Raji (cell line): ENCODE measurements around the gene NOG.

Source experiments
- POLR2A ChIP-seq: IDR thresholded peaks from 2 replicates; pipeline ENCODE4 v1.6.1; 2011; ENCODE audit warnings: low read depth, low read length, control low read depth; ENCODE audit not compliant: insufficient read depth

Gene NOG

DNA sequence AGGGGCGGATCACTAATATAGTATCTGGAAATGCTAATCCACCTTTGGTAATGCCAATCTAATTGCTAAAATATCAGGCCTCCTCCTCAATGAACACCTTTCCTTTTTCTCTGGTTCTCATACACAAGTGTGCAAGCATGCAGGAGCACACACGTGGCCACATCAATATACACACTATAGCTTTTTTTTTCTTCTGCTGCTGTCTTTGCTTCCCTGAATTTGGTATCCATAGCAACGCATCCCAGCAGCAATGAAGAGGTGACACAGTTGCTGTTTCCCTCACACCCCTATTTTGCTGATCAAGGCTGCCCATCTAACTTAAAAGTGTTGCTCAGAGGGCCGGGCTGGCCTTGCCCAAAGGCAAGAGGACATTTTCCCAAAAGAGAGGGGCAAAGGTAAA, 15.4 kb downstream of the NOG start:
- TF ChIP-seq POLR2A: no peak

DNA sequence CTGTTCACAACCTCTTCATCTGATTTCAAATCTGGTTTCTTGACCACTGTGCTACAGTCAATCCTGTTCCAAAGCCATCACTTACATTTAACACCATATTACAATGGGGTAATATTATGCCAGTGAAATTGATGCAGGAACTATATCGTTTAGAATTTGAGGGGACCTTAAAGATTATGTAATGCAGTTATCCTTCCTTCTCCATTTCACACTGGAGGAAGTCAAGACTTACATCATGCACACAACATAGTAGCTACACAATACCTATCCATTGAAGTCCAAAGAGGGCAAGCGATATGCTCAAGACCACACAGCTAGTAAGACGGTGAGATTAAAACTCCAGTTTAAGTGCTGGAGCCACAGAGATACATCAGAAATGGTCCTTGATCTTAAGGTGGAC, 16.8 kb downstream of the NOG start:
- TF ChIP-seq POLR2A: no peak

DNA sequence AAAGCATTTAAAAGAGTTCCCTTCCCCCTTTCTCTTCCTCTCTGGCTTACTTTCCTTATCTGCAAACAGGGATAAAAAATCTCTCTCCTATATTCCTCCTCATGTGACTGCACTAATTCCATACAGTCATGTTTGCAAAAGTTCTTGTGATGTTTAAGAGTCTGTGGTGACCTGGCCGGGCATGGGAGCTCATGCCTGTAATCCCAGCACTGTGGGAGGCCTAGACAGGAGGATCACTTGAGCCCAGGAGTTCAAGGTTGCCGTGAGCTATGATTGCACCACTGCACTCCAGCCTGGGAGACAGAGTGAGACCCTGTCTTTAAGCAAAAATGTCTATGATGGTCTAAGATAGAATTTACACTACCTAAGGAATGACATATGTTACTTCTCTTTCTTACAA, 19.6 kb downstream of the NOG start:
- TF ChIP-seq POLR2A: no peak

DNA sequence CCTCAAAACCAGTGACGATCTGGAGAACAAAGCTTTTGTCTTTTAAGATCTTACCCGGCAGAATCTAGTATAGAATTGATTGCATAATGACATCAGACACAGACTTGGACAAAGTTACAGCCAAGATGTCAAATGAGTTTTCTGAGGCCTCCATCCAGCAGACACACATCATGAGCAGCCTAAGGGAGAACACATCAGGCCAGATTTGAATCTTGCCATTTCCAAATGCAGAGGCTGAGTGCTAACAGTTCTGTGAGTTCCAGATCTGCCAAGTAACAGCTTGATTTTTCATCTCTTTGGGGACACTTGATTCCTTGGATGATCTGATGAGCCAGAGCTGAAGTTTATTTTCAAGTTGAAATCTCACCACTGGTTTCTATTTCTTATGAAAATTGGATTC, 21.0 kb downstream of the NOG start:
- no peak for TF ChIP-seq POLR2A

DNA sequence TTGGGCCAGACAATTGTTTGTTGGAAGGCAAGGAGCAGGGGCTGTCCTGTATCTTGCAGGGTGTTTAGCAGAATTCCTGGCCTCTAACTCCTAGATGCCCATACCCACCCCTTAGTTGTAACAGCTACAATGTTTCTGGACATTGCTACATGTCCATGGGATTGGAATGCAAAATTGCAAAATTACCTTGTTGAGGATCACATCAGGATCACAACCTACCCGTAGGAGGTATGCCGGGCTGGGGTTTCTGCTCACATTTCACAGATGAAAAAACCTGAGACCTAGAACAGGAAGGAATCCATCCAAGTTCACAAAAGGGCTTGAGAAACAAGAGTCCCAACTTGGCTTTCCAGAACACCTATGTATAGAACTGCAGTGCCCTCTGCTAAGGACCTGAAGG, 22.7 kb downstream of the NOG start:
- TF ChIP-seq POLR2A: no peak

DNA sequence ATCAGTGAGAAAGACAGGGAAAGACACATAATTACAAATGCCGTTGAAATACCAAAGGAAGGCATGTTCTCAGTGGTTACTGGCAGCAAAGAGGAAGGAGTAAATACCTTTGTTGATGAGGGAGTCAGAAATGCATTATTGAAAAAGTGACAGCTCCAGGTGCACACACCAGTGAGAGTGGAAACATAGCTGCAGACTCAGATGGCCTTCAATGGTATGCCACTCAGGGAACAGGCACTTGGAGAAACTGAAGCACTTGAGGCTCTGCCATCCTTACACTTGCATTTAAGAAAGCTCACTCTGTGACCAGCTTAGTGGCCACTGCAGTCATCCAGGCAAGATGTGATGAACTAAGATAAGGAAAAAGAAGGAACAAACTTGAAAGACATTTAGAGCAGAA, 29.9 kb downstream of the NOG start:
- no peak for TF ChIP-seq POLR2A

DNA sequence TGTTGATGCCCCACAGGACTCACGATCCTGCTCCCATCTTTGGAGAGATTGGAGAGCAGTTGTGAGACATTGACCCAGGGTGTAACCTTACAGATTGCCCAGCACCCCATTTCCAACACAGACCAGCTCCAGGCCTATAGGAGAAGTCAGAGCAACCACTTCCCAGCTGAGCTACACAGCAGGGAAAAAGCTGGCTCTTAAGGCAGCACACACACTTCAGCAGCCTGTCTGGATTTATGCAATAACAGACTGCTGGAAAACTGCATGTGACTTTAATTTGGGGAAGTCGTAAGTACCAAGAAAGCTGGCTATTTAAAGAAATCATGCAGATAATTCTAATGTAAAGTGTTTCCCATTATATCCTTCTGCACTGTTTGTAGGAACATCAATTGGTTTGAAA, 30.8 kb downstream of the NOG start:
- TF ChIP-seq POLR2A: no peak

DNA sequence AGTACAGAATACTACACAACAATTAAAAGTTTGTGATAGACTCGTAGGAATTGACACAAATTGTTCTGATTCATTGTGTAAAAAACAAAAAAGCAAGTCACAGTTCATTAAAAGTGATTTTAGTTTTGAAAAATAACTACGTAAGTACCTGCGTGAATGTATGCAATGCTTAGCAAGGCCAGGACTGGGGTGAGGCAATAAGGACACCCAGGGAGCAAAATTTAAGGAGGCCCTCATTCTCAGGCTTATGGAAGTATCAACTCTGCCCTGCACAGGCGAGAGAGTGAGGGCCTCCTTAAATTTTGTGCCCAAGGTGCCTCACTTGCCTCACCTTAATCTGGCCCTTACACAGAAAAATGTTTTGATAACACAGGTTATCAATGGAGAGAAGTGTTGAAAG, 31.4 kb downstream of the NOG start:
- no peak for TF ChIP-seq POLR2A

DNA sequence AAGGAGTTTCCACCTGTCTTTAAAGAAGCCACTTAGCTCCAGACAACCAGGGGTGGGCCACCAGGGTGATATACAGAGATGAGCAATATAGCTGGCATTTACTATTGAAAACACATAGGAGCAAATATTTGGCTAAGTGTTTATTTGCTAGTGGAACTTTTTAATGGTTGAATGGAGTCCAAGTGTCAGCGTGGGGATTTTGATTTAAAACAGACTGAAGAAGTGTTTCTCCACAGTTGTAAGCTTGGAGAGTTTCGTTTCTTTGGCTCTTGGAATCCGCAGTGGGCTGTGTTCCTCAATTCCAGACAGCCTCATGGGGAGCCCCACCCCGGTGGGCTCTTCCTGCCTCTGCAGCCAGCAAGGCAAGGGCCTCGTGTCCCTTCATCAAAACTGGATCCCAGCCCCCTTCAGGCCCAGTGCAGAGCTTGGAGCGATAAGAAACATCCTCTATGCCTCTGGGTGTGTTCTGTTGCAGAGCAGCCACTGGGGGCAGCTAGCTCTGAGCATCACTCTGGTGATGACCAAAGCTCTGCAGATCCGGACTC, 36.1 kb downstream of the NOG start:
- TF ChIP-seq POLR2A: no peak

DNA sequence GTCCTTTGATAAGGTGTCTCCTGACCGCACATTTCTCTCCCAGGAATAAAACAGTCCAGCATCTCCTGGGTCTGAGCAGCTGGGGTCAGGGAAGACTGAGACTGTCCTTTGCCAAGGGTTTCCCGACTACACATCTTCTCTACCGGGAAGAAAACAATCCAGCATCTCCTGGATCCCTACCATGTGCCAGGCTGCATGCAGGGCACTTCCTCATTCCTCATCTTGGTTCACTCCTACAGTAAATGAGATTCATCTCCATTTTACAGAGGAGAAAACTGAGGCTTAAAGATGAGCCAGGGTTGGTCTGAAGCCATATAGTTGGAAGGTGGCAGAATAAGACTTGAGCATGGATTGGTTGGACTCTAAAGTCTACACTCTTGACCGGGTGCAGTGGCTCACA, 36.7 kb downstream of the NOG start:
- no peak for TF ChIP-seq POLR2A

DNA sequence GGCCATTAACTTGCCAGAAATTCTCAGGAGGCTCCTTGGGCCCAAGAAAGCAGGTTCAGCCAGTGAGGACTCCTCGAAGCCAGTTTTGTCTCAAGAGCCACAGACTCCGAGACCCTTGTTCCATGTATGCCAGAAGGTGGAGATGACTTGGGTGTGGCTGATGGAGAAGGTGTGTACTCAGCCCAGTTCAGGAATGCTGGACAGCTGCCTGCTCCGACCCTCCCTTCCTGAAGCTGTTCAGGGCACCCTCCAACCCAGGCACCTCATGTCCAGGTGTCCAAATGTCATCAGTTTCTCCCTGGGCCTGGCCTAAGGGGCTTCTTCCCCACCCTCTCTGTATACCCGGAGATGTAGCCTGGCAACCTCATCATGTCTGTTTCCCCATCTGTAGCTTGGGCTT, 40.2 kb downstream of the NOG start:
- no peak for TF ChIP-seq POLR2A

DNA sequence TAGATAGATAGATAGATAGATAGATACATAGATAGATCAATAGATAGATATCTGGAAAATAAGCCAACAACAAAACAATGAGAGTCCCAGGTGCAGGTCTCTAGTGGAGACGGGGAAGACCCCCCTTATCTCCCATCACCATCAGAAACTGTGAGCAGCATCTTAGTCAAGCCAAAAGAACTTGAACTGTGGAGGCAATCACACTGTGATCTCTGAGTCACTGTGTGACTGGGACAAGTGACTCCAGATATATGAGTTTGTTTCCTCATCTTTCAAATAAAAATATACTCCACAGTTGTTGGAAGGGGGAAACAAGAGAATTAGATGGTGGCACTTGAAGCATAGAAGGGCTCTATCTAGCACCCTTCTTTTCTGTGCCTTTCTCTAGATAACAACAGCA, 42.1 kb downstream of the NOG start:
- TF ChIP-seq POLR2A: no peak

DNA sequence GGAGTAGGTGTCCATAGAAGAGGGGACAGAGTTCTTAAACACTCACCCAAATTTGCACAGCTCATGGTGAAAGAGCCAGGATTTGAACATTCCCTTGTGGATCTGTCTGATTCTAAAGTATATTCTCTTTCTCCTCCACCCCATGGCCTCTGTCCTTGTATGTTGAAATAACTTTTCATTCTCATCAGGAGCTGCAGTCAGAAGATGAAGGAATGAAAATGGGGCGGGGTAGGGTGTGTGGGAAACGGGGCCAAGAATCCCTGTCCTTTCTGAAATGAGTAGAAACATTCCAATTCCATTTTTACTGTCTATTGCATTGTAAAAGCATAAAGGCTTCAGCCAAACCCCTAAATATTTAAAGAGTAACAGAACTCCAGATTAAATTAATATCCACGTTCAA, 42.8 kb downstream of the NOG start:
- TF ChIP-seq POLR2A: no peak

DNA sequence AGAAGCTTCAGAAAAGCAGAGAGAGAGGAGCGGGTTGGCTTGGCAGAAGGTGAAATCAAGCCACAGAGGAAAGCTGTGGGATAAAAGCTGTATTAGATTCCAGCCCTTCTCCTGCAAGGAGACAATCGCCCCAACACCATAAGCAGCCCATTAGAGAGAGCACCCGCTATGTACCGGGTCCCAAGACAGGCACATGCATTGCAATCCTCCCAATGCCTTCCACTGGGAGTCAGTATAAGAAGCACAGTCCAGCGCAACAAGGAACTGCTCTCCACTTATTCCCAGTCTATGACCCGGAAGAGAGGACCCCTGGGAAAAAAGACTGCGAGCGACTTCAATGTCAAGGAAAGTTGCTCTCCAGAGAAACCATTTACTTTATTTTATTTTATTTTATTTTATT, 43.8 kb downstream of the NOG start:
- no peak for TF ChIP-seq POLR2A

DNA sequence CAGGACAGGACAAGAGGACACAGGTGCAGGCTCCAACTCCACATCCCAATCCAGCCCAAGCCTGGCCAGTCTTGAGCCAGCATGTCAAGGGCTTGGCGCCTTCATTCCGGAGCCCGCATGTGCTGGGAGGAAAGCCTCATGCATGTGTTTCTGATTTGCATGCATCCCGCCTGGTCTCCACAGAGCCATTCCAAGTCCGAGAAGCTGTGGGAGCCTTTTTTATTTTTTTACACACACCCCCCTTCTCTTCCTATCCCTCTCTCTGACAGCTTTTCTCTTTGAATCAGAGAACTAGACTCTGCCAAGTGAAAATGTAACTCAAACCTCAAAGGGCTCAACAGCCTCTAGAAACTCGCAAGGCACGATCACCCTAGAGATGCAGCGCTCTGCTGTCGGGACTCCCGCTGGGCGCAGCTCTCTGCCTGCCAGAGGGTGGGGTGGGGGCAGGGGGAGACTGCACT, 45.1 kb downstream of the NOG start:
- TF ChIP-seq POLR2A: no peak

DNA sequence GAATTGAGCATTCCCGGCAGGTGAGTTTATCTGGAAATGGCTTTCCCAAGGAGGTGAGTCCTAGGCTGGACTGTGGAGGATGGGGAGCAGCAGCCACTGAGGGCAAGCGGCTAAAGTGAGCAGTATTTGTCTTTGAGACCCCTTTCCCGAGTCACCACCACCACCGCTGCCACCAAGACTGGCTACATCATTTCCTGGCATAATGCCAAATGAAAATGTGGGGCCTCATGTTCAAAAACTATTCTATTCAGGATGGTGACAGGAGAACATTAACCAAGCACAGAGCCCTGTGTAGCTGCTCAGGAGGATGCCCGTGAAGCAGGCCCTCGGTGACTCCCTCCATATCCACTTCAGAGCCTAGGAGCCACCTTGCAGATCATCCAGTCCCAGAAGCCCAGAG, 46.0 kb downstream of the NOG start:
- TF ChIP-seq POLR2A: no peak

DNA sequence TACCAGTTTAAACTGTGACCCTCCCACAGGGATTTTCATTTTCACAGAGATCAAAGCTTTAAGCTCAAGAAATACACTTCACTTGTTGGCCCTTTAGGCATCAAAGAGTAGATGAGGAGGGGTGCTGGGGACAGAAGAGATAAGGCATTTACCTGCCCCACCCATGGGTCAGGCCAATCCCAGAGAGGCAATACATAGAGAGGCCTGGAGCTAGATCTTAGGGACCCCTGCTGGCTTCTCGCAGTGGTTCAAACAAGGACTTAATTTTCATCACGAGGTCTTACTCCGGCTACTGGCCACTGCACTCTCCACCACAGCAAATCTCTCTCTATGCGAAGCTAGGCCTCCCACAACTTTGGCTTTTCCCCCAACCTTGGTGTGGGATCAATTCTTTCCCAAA, 46.6 kb downstream of the NOG start:
- TF ChIP-seq POLR2A: no peak

DNA sequence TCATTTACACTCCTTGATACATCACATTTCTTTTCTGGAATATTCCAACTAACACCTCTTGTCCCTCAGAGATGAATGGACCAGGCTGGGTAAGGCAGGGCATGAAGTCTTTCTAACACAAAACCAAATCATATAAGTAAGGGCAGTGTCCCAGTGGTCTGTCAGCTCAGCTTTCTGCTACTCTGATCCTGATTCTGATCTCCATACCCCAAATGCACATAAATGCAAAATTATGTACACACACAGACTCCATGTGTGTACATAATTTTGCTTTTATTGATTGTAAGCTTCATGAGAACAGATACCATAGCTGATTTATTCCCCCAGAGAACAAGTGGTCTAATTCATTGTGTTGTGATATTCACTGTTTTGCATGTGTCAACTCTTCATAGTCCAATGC, 47.9 kb downstream of the NOG start:
- no peak for TF ChIP-seq POLR2A

DNA sequence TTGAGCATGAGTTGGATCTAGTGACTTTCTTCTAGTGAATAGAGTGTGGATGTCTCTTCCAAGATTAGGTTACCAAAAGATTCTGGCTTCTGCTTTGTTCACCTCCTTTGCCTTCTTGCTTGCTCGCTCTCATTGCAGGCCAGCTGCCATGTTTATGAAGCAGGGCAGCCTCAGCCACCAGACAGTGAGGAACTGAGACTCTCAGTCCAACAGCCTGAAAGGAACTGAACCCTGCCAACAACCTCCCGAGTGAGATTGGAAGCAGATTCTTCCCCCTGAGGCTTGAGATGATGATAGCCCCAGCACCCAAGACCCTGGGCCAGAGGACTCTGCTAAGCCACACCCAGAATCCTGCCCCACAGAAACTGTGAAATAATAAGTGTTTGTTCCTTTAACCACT, 48.4 kb downstream of the NOG start:
- TF ChIP-seq POLR2A: no peak

DNA sequence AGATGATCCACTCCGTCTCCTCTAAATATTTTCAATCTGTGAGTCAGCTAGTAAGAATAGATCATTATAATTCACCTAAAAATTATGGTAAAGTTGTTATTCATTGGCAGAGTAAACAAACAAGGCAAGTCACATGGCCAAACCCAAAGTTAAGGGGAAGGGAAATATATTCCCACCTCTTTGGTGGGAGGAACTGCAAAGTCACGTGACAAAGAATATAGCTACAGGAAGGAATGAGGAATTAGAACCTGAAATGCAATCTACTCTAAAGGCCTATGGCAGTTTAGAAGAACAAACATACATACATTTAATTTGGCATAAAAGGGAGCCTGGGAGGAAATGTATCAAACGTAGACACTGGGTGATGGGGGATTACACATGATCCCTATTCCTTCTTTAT, 48.9 kb downstream of the NOG start:
- TF ChIP-seq POLR2A: no peak
